GM23248 (cell line): ENCODE results near the gene BEST2. TPM values are rescaled to one million over a fixed set of nuclear protein-coding genes. Genes with fewer than 3 reads are reported as not detected.
A peak's percentile ranks its signal among the peaks of the same experiment; 100 is the strongest.

Experiments
- DNase-seq: peaks from one replicate; pipeline ENCODE4 v3.0.0-alpha.2; 2015
- H2AFZ ChIP-seq: fragments of 200-600 bp; sonication (generic); 2 replicates; pipeline ENCODE4 v1.6.1; 2016; ENCODE audit warnings: antibody characterized with exemption
- H3F3A ChIP-seq: fragments of 200-600 bp; sonication (generic); 2 replicates; pipeline ENCODE4 v1.6.1; 2016; ENCODE audit warnings: mild to moderate bottlenecking, antibody characterized with exemption, mixed run types; ENCODE audit not compliant: insufficient read depth
- H3K27ac ChIP-seq: fragments of 200-600 bp; sonication (generic); 2 replicates; pipeline ENCODE4 v1.5.1; 2016; ENCODE audit warnings: mild to moderate bottlenecking
- H3K27me3 ChIP-seq: fragments of 200-600 bp; sonication (generic); replicated peaks from 2 replicates; pipeline ENCODE4 v1.6.1; 2016; ENCODE audit warnings: mild to moderate bottlenecking; ENCODE audit not compliant: insufficient read depth
- H3K36me3 ChIP-seq: fragments of 200-600 bp; sonication (generic); 2 replicates; pipeline ENCODE4 v1.6.1; 2016; ENCODE audit warnings: low read depth, mild to moderate bottlenecking
- H3K4me1 ChIP-seq: fragments of 200-600 bp; sonication (generic); 2 replicates; pipeline ENCODE4 v1.6.1; 2016; ENCODE audit warnings: mild to moderate bottlenecking; ENCODE audit not compliant: insufficient read depth
- H3K4me2 ChIP-seq: fragments of 200-600 bp; sonication (generic); one replicate; pipeline ENCODE4 v1.6.1; 2016; ENCODE audit warnings: mild to moderate bottlenecking; ENCODE audit not compliant: unreplicated experiment
- H3K4me3 ChIP-seq: fragments of 200-600 bp; sonication (generic); 2 replicates; pipeline ENCODE4 v1.5.1; 2016; ENCODE audit warnings: mild to moderate bottlenecking
- H3K79me2 ChIP-seq: fragments of 200-600 bp; sonication (generic); 2 replicates; pipeline ENCODE4 v1.6.1; 2016; ENCODE audit warnings: mild to moderate bottlenecking; ENCODE audit not compliant: insufficient read depth
- H3K9ac ChIP-seq: fragments of 200-600 bp; sonication (generic); 2 replicates; pipeline ENCODE4 v1.6.1; 2016; ENCODE audit warnings: mild to moderate bottlenecking
- H3K9me2 ChIP-seq: fragments of 200-600 bp; sonication (generic); 2 replicates; pipeline ENCODE4 v1.6.1; 2016; ENCODE audit warnings: mixed run types, mild to moderate bottlenecking, moderate library complexity; ENCODE audit not compliant: insufficient read depth
- H3K9me3 ChIP-seq: fragments of 200-600 bp; sonication (generic); one replicate; pipeline ENCODE4 v1.6.1; 2017; ENCODE audit warnings: low read depth
- H4K20me1 ChIP-seq: fragments of 200-600 bp; sonication (generic); 2 replicates; pipeline ENCODE4 v1.6.0; 2016; ENCODE audit not compliant: insufficient read depth
- EZH2 ChIP-seq: fragments of 200-600 bp; sonication (generic); IDR thresholded peaks from 2 replicates; pipeline ENCODE4 v1.6.1; 2018; ENCODE audit warnings: antibody characterized with exemption, mild to moderate bottlenecking; ENCODE audit not compliant: insufficient read depth, poor library complexity, severe bottlenecking
- EZH2phosphoT487 ChIP-seq: fragments of 200-600 bp; sonication (generic); IDR thresholded peaks from 2 replicates; pipeline ENCODE4 v1.6.1; 2018; ENCODE audit warnings: antibody characterized with exemption, moderate library complexity, mild to moderate bottlenecking, low read depth; ENCODE audit not compliant: insufficient read depth
- whole genome bisulfite sequencing, 2 experiments: methylation state at CpG; one replicate each; pipeline ENCODE4 v1.1.6; 2015 to 2017; ENCODE audit warnings: low lambda C conversion rate in 2 of 2, low coverage in 1 of 2; ENCODE audit errors: missing lambda C conversion rate in 2 of 2; 5-methylcytosine and 5-hydroxymethylcytosine counted together
- in situ Hi-C: fragments of 300-500 bp; cut with MboI; formaldehyde crosslinking; loops from 2 replicates; pipeline ENCODE4 v1.15.0; 2020
- polyA plus RNA-seq: library from polyadenylated mRNA; unstranded; fragments of >200 nt; fragmentation: Nextera tagmentation; extraction: Ambion mirVana; gene quantifications from 2 replicates; pipeline ENCODE4 v1.2.1, GENCODE V29; 2016
- total RNA-seq: library from RNA; depleted of rRNA; stranded (reverse); fragments of >200 nt; shearing (Covaris generic); gene quantifications from 2 replicates; pipeline ENCODE4 v1.2.3, GENCODE V29; 2014

The BEST2 gene
- total and polyA plus RNA-seq, 2 experiments from 2014 or later: not detected

- no peaks in the 10 kb centered on the region for H3K27me3 ChIP-seq
- H3K9me2 ChIP-seq: no peaks in the 10 kb centered on the region
- no peak overlapping the region for H3K4me2 ChIP-seq
- no peak overlapping the region for H3K27ac ChIP-seq
- TF ChIP-seq EZH2phosphoT487 (no peak), EZH2 (no peak)
- no peak overlapping the region for H3K9ac ChIP-seq
- in situ Hi-C loops: no loop called here
- H3K4me3 ChIP-seq: no peak overlapping the region
- peaks cover 9% of the 10 kb centered on the region for H3K4me1 ChIP-seq
- H3K79me2 ChIP-seq: peaks cover 91% of the 10 kb centered on the region
- peaks cover 40% of the 10 kb centered on the region; the same call in 1 of the 2 replicates for H3K36me3 ChIP-seq
- no peaks in the 10 kb centered on the region for H3F3A ChIP-seq
- WGBS, 2 experiments: 83 to 87% methylated on average over 15 of the region's 15 CpGs
- no peak overlapping the region for H2AFZ ChIP-seq
- no peaks in the 10 kb centered on the region for H4K20me1 ChIP-seq
- no peaks in the 10 kb centered on the region for H3K9me3 ChIP-seq
- no peak for DNase-seq
These were observed 36.5 kb upstream of the BEST2 start for GRCh38 chr19:12715102-12715501.

DNA sequence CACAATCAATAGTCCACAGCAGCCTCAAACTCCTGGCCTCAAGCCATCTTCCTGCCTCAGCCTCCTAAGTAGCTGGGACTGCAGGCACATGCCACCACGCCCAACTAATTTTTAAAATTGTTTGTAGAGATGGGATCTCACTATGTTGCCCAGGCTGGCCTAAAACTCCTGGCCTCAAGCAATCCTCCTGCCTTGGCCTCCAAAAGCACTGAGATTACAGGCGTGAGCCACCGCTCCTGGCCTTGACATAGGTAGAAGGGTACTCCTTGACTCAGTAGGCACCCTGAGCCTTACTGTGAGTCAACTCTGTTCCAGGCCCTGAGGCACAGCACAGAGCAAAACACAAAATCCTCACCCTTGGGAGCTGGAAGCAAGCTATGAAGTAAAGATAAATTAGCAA is 35.7 kb upstream of the BEST2 start:
- no peaks in the 10 kb centered on the region for H3K9me3 ChIP-seq
- 96 to 100% methylated on average over 3 of the region's 3 CpGs for WGBS, 2 experiments
- H3F3A ChIP-seq: peaks cover 6% of the 10 kb centered on the region; the same call in 1 of the 2 replicates
- no peaks in the 10 kb centered on the region for H3K9me2 ChIP-seq
- in situ Hi-C loops: no loop called here
- peaks cover 14% of the 10 kb centered on the region for H3K4me1 ChIP-seq
- H3K4me3 ChIP-seq: no peak overlapping the region
- no peak overlapping the region for H3K27ac ChIP-seq
- H4K20me1 ChIP-seq: no peaks in the 10 kb centered on the region
- H2AFZ ChIP-seq: no peak overlapping the region
- peaks cover 33% of the 10 kb centered on the region; the same call in 1 of the 2 replicates for H3K36me3 ChIP-seq
- DNase-seq: no peak
- no peaks in the 10 kb centered on the region for H3K27me3 ChIP-seq
- H3K79me2 ChIP-seq: peaks cover 93% of the 10 kb centered on the region
- H3K4me2 ChIP-seq: no peak overlapping the region
- no peak overlapping the region for H3K9ac ChIP-seq
- no peak for TF ChIP-seq EZH2phosphoT487
- no peak for TF ChIP-seq EZH2

DNA sequence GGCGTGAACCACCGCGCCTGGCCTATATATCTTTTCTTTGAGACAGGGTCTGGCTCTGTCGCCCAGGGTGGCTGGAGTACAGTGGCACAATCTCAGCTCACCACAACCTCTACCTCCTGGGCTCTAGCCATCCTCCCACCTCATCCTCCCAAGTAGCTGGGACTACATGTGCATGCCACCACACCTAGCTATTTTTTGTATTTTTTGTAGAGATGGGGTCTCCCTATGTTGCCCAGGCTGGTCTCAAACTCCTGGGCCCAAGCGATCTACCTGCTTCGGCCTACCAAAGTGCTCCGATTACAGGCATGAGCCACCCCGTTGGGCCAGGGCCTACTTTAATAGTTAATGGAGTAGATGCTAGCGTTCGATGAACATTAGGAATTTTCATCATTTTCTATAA is 31.3 kb upstream of the BEST2 start:
- no peak for TF ChIP-seq EZH2phosphoT487
- no peak for TF ChIP-seq EZH2
- Histone ChIP-seq H3K9me3 (no peaks in the 10 kb centered on the region), H3K9me2 (no peaks in the 10 kb centered on the region), H4K20me1 (no peaks in the 10 kb centered on the region), H3K79me2 (peaks cover 90% of the 10 kb centered on the region), H3K4me1 (peaks cover 20% of the 10 kb centered on the region), H3K4me3 (peak overlapping the region; percentile 96), H3K27ac (peak overlapping the region; percentile 90), H3K4me2 (peak overlapping the region; percentile 94), H3K36me3 (peaks cover 5% of the 10 kb centered on the region; the same call in 1 of the 2 replicates), H2AFZ (peak overlapping the region; percentile 69; the same call in 1 of the 2 replicates), H3K9ac (peak overlapping the region; percentile 95), H3F3A (peaks cover 26% of the 10 kb centered on the region), H3K27me3 (no peaks in the 10 kb centered on the region)
- WGBS, 2 experiments: 74 to 80% methylated on average over 10 of the region's 10 CpGs
- in situ Hi-C loops: no loop called here
- DNase-seq: no peak

GRCh38 chr19:12720851-12721655 is 30.5 kb upstream of the BEST2 start:
- peak overlapping the region; percentile 94 for H3K4me2 ChIP-seq
- 1 to 4% methylated on average over 19 to 37 of the region's 59 CpGs for WGBS, 2 experiments
- in situ Hi-C loops: no loop called here
- H3K79me2 ChIP-seq: peaks cover 82% of the 10 kb centered on the region
- H3K36me3 ChIP-seq: peaks cover 4% of the 10 kb centered on the region; the same call in 1 of the 2 replicates
- peaks cover 26% of the 10 kb centered on the region for H3F3A ChIP-seq
- TF ChIP-seq EZH2 (no peak), EZH2phosphoT487 (no peak)
- H3K4me1 ChIP-seq: peaks cover 20% of the 10 kb centered on the region
- no peaks in the 10 kb centered on the region for H3K27me3 ChIP-seq
- peak; percentile 60 for DNase-seq
- H3K9me3 ChIP-seq: no peaks in the 10 kb centered on the region
- peak overlapping the region; percentile 69 for H2AFZ ChIP-seq
- peak overlapping the region; percentile 96 for H3K4me3 ChIP-seq
- H3K9me2 ChIP-seq: no peaks in the 10 kb centered on the region
- H3K9ac ChIP-seq: peak overlapping the region; percentile 95
- no peaks in the 10 kb centered on the region for H4K20me1 ChIP-seq
- peak overlapping the region; percentile 90 for H3K27ac ChIP-seq
